CD4-positive, CD25-positive, alpha-beta regulatory T cell (primary cell): Measurements from ENCODE around the gene GRXCR2. TPM values are rescaled to one million over a fixed set of nuclear protein-coding genes. Genes with fewer than 3 reads are reported as not detected.
A peak's percentile ranks its signal among the peaks of the same experiment; 100 is the strongest.

ENCODE experiments used
- ATAC-seq, 2 donors: fragments of 150-1000 bp; cut with Tn5 transposase; one replicate each; pipeline ENCODE4 v1.10.0; 2021; ENCODE audit warnings: low read depth in 2 of 2, moderate number of reproducible peaks in 2 of 2, moderate library complexity in 1 of 2
- DNase-seq, 3 donors: peaks; one replicate each; pipeline versions ENCODE4 v3.0.0 to v3.0.0-alpha.2; 2012 to 2022; ENCODE audit warnings: mixed read lengths in 1 of 3
- H3K27ac ChIP-seq: one replicate; pipeline ENCODE4 v1.7.0; 2013; ENCODE audit warnings: mild to moderate bottlenecking, low read length; ENCODE audit not compliant: insufficient read depth, poor library complexity, severe bottlenecking
- H3K27me3 ChIP-seq: one replicate; pipeline ENCODE4 v1.7.0; 2013; ENCODE audit warnings: low read length; ENCODE audit not compliant: control insufficient read depth, insufficient read depth
- H3K36me3 ChIP-seq: one replicate; pipeline ENCODE4 v1.7.0; 2013; ENCODE audit warnings: mild to moderate bottlenecking, low read length, moderate library complexity; ENCODE audit not compliant: control insufficient read depth, insufficient read depth
- H3K4me1 ChIP-seq: 2 replicates; pipeline ENCODE4 v1.7.0; 2013; ENCODE audit warnings: mild to moderate bottlenecking, low read length; ENCODE audit not compliant: insufficient read depth, control insufficient read depth, poor library complexity, severe bottlenecking
- H3K4me3 ChIP-seq: one replicate; pipeline ENCODE4 v1.7.0; 2013; ENCODE audit warnings: low read depth, mild to moderate bottlenecking, low read length, moderate library complexity
- H3K9me3 ChIP-seq, 2 experiments: 1 replicate in 1 of 2; 2 replicates in 1 of 2; pipeline ENCODE4 v1.7.0; 2013; ENCODE audit warnings: low read length in 2 of 2, mild to moderate bottlenecking in 1 of 2, moderate library complexity in 1 of 2; ENCODE audit not compliant: control insufficient read depth in 2 of 2
- H3K27ac Mint-ChIP-seq, 3 donors: one replicate each; pipeline ENCODE4 v1.8.0; 2020 to 2022; ENCODE audit warnings: mild to moderate bottlenecking in 3 of 3, mixed read lengths in 3 of 3, moderate library complexity in 2 of 3
- H3K27me3 Mint-ChIP-seq: one replicate; pipeline ENCODE4 v1.8.0; 2022; ENCODE audit warnings: mild to moderate bottlenecking, mixed read lengths
- H3K36me3 Mint-ChIP-seq: one replicate; pipeline ENCODE4 v1.8.0; 2020; ENCODE audit warnings: mixed read lengths
- H3K4me1 Mint-ChIP-seq, 4 donors: one replicate each; pipeline ENCODE4 v1.8.0; 2020 to 2022; ENCODE audit warnings: mixed read lengths in 4 of 4, mild to moderate bottlenecking in 1 of 4
- H3K4me3 Mint-ChIP-seq, 4 donors: one replicate each; pipeline ENCODE4 v1.8.0; 2020 to 2022; ENCODE audit warnings: mild to moderate bottlenecking in 4 of 4, mixed read lengths in 4 of 4, moderate library complexity in 3 of 4
- H3K9me3 Mint-ChIP-seq, 7 donors: one replicate each; pipeline ENCODE4 v1.8.0; 2020 to 2022; ENCODE audit warnings: mixed read lengths in 7 of 7, mild to moderate bottlenecking in 3 of 7, moderate library complexity in 2 of 7
- polyA plus RNA-seq, 4 donors: library from polyadenylated mRNA; unstranded; fragments of 300-500 nt; fragmentation: Illumina TruSeq; gene quantifications; one replicate each; pipeline ENCODE4 v1.2.3, GENCODE V29; 2021
- total RNA-seq: library from RNA; stranded (reverse); gene quantifications from one replicate; pipeline ENCODE4 v1.2.3, GENCODE V29; 2022

Gene GRXCR2
- total and polyA plus RNA-seq, 5 donors from 2014 or later = 0.18 TPM; not detected in 4

GRCh38 chr5:145835848-145836239 lies 37.0 kb downstream of the GRXCR2 start:
- no peaks in the 10 kb centered on the region for H3K9me3 Mint-ChIP-seq
- no peaks in the 10 kb centered on the region for H3K36me3 Mint-ChIP-seq
- DNase-seq (no peak), ATAC-seq (no peak)
- H3K4me1 Mint-ChIP-seq = peaks cover 0 to 18% (median 8%) of the 10 kb centered on the region in 4 donors
- peak overlapping the region; percentile 41 to 79 (median 78) for H3K4me3 Mint-ChIP-seq
- peak overlapping the region; percentile 68 for H3K4me3 ChIP-seq
- peak overlapping the region in 1 of 3 donors; percentile 16 for H3K27ac Mint-ChIP-seq
- no peaks in the 10 kb centered on the region for H3K27me3 ChIP-seq
- H3K9me3 ChIP-seq = no peaks in the 10 kb centered on the region
- no peak overlapping the region for H3K27ac ChIP-seq
- peaks cover 14% of the 10 kb centered on the region for H3K4me1 ChIP-seq
- H3K36me3 ChIP-seq = no peaks in the 10 kb centered on the region
- peaks cover 16% of the 10 kb centered on the region for H3K27me3 Mint-ChIP-seq

GRCh38 chr5:145834917-145835847 lies 37.6 kb downstream of the GRXCR2 start, which contains the start of gene PRELID2:
Gene PRELID2 (minus strand): TSS chr5:145835342. CDS start chr5:145835251, 91 bp downstream.
- no peaks in the 10 kb centered on the region for H3K36me3 Mint-ChIP-seq
- Histone ChIP-seq H3K4me1 (peaks cover 14% of the 10 kb centered on the region), H3K27me3 (no peaks in the 10 kb centered on the region), H3K36me3 (no peaks in the 10 kb centered on the region), H3K9me3 (no peaks in the 10 kb centered on the region), H3K4me3 (peak within 1 kb of the TSS; percentile 68), H3K27ac (no peak within 1 kb of the TSS)
- peak within 1 kb of the TSS; percentile 41 to 79 (median 78) for H3K4me3 Mint-ChIP-seq
- H3K9me3 Mint-ChIP-seq = no peaks in the 10 kb centered on the region
- DNase-seq = peak; percentile 34 to 49 (median 39)
- peaks cover 0 to 24% (median 11%) of the 10 kb centered on the region in 4 donors for H3K4me1 Mint-ChIP-seq
- H3K27me3 Mint-ChIP-seq = peaks cover 16% of the 10 kb centered on the region
- peak; percentile 54 to 57 for ATAC-seq
- H3K27ac Mint-ChIP-seq = peak within 1 kb of the TSS in 1 of 3 donors; percentile 16

- H3K4me1 ChIP-seq = peaks cover 14% of the 10 kb centered on the region
- DNase-seq = no peak
- H3K9me3 Mint-ChIP-seq = no peaks in the 10 kb centered on the region
- no peak for ATAC-seq
- peaks cover 0 to 25% (median 11%) of the 10 kb centered on the region in 4 donors for H3K4me1 Mint-ChIP-seq
- H3K27me3 ChIP-seq = no peaks in the 10 kb centered on the region
- peaks cover 16% of the 10 kb centered on the region for H3K27me3 Mint-ChIP-seq
- H3K27ac Mint-ChIP-seq = no peak overlapping the region
- H3K27ac ChIP-seq = no peak overlapping the region
- H3K9me3 ChIP-seq = no peaks in the 10 kb centered on the region
- no peaks in the 10 kb centered on the region for H3K36me3 Mint-ChIP-seq
- H3K36me3 ChIP-seq = no peaks in the 10 kb centered on the region
- H3K4me3 Mint-ChIP-seq = peak overlapping the region; percentile 22 to 66 (median 60)
- H3K4me3 ChIP-seq = peak overlapping the region; percentile 48
These were observed 38.3 kb downstream of the GRXCR2 start for GRCh38 chr5:145834554-145834916.

GRCh38 chr5:145833631-145834200 lies 39.1 kb downstream of the GRXCR2 start:
- DNase-seq (no peak), ATAC-seq (no peak)
- Histone ChIP-seq H3K27ac (no peak overlapping the region), H3K36me3 (no peaks in the 10 kb centered on the region), H3K27me3 (no peaks in the 10 kb centered on the region), H3K4me1 (peaks cover 14% of the 10 kb centered on the region), H3K9me3 (no peaks in the 10 kb centered on the region), H3K4me3 (no peak overlapping the region)
- no peaks in the 10 kb centered on the region for H3K36me3 Mint-ChIP-seq
- H3K27me3 Mint-ChIP-seq = peaks cover 16% of the 10 kb centered on the region
- H3K9me3 Mint-ChIP-seq = no peaks in the 10 kb centered on the region
- H3K27ac Mint-ChIP-seq = no peak overlapping the region
- peak overlapping the region in 3 of 4 donors; percentile 19 to 53 (median 22) for H3K4me3 Mint-ChIP-seq
- peaks cover 0 to 25% (median 11%) of the 10 kb centered on the region in 4 donors for H3K4me1 Mint-ChIP-seq

- ATAC-seq (no peak), DNase-seq (no peak)
- Mint-ChIP-seq H3K36me3 (no peaks in the 10 kb centered on the region), H3K27ac (no peak overlapping the region), H3K27me3 (peaks cover 6% of the 10 kb centered on the region), H3K9me3 (no peaks in the 10 kb centered on the region), H3K4me3 (no peak overlapping the region), H3K4me1 (peaks cover 0 to 20% (median 7%) of the 10 kb centered on the region in 4 donors)
- peaks cover 11% of the 10 kb centered on the region for H3K4me1 ChIP-seq
- H3K27ac ChIP-seq = no peak overlapping the region
- H3K9me3 ChIP-seq = no peaks in the 10 kb centered on the region
- no peak overlapping the region for H3K4me3 ChIP-seq
- no peaks in the 10 kb centered on the region for H3K36me3 ChIP-seq
- H3K27me3 ChIP-seq = no peaks in the 10 kb centered on the region
These were observed 42.2 kb downstream of the GRXCR2 start for GRCh38 chr5:145830594-145830993.

GRCh38 chr5:145829708-145830361 lies 43.0 kb downstream of the GRXCR2 start:
- Mint-ChIP-seq H3K4me1 (peaks cover 0 to 20% (median 6%) of the 10 kb centered on the region in 4 donors), H3K27ac (no peak overlapping the region), H3K27me3 (peaks cover 6% of the 10 kb centered on the region), H3K4me3 (no peak overlapping the region), H3K9me3 (no peaks in the 10 kb centered on the region), H3K36me3 (no peaks in the 10 kb centered on the region)
- Histone ChIP-seq H3K36me3 (no peaks in the 10 kb centered on the region), H3K27me3 (no peaks in the 10 kb centered on the region), H3K4me3 (no peak overlapping the region), H3K9me3 (no peaks in the 10 kb centered on the region), H3K27ac (no peak overlapping the region), H3K4me1 (peaks cover 6% of the 10 kb centered on the region)
- ATAC-seq = no peak
- no peak for DNase-seq

- H3K4me3 ChIP-seq = no peak overlapping the region
- no peaks in the 10 kb centered on the region for H3K9me3 ChIP-seq
- no peaks in the 10 kb centered on the region for H3K27me3 ChIP-seq
- Mint-ChIP-seq H3K27me3 (no peaks in the 10 kb centered on the region), H3K4me1 (peaks cover 0 to 10% (median 2%) of the 10 kb centered on the region in 4 donors), H3K9me3 (no peaks in the 10 kb centered on the region), H3K27ac (no peak overlapping the region), H3K4me3 (no peak overlapping the region), H3K36me3 (no peaks in the 10 kb centered on the region)
- H3K27ac ChIP-seq = no peak overlapping the region
- no peaks in the 10 kb centered on the region for H3K36me3 ChIP-seq
- no peak for DNase-seq
- H3K4me1 ChIP-seq = no peaks in the 10 kb centered on the region
- no peak for ATAC-seq
These were observed 45.7 kb downstream of the GRXCR2 start for GRCh38 chr5:145826895-145827674.
